GM18511 (cell line): ENCODE data around the gene LAMA3.
"Not testable (repeated sequence)": the region's sequence is repeated elsewhere in the genome, so short reads cannot be mapped to it uniquely, and the experiment has no call there.

Source experiments
- ATAC-seq: cut with Tn5 transposase; IDR thresholded peaks from one replicate; pipeline ENCODE4 v1.9.1; 2021; ENCODE audit warnings: mild to moderate bottlenecking, moderate library complexity; ENCODE audit not compliant: unreplicated experiment

Gene LAMA3

DNA sequence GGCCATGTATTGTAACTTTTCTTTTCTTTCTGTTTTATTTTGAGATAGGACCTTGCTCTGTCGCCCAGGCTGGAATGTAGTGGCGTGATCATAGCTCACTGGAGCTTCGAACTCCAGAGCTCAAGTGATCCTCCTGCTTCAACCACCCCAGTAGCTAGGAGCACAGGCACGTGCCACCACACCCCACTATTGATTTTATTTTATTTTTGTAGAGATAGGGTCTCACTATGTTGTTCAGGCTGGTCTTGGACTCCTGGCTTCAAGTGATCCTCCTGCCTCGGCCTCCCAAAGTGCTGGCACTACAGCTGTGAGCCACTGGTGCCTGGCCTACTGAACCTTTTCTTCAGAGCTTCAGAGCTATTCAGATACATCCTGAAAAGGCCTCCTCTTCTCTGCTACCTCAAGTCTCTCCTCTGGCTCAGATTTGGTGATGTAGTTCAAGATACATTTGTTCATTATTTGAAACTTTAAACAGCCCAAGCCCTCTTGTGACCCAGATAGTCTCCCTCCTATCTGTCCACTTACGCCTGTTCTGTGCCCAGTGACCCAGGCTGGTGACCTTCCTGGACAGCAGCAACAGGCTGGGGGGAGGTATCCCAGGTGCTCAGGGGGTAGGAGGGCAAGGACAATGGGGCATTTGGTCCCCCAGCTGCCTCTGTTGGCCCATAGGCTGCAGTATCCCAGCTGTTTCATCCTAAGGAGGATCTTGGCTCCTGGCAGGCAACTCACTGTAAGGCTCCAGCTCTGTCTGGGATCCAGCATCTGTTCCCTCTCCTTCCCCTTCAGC lies 38.6 kb downstream of the LAMA3 start:
- ATAC-seq, result no peak

DNA sequence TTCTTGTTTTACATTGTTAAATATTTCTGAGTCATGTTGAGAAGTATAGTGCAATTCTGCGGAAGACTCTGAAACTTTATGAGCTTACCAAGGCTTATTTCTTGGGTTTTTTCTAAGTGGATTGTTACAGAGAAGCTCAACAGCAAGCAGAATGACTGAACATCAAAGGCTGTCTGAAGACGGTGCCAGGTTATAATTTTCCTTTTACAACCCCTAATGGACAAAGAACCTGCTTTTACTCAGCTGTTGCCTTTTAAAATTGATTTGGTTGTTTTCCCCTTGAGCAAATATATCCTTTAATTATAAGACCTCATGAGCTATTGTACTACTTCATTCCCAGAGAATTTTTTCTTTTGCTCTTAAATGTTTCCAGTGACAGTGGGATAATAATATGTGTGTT lies 41.6 kb downstream of the LAMA3 start:
- no peak for ATAC-seq

DNA sequence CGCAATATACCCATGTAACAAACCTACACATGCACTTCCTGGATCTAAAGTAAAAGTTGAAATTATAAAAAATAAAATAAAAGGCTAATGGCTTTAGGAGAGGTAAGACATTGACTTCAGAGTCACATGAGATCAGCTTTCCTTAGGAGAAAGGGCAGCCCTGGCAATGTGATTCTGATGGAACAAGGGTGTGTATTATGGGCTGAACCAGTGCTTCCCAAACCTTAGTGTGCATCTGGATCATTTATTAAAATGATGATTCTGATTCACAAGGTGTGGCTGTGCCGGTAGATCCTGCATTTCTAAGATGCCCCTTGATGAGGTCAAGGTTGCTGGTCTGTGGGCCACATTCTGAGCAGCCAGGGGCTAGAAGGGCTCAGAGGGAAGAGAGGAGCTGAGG lies 42.6 kb downstream of the LAMA3 start:
- ATAC-seq, result no peak

DNA sequence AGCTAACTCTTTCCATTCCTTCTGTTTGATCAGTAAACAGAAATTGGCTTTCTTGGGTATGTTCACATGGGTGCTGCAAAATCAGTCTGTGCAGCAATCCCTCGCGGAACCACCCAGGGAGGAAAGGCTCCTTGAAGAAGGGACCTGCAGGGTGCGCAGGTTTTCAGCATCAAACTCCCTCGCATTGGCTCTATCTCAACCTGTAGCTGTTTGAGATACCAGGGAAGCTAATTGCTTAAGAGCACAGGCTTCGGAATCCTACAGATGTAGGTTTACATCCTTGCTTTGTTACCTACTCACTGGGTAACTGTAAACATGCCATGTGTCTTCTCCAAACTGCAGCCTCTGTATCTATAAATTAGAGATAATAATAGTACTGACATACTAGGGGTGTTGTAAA lies 43.2 kb downstream of the LAMA3 start:
- ATAC-seq, result no peak

DNA sequence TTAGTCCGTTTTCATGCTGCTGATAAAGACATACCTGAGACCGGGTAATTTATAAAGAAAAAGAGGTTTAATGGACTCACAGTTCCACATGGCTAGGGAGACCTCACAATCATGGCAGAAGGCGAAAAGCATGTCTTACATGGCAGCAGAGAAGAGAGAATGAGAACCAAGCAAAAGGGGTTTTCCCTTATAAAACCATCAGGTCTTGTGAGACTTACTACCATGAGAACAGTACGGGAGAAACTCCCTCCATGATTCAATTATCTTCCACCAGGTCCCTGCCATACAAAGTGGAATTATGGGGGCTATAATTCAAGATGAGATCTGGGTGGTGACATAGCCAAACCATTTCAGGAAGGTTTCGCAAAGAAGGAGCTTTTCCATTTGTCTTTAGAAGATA lies 44.0 kb downstream of the LAMA3 start:
- ATAC-seq, result not testable (repeated sequence)

DNA sequence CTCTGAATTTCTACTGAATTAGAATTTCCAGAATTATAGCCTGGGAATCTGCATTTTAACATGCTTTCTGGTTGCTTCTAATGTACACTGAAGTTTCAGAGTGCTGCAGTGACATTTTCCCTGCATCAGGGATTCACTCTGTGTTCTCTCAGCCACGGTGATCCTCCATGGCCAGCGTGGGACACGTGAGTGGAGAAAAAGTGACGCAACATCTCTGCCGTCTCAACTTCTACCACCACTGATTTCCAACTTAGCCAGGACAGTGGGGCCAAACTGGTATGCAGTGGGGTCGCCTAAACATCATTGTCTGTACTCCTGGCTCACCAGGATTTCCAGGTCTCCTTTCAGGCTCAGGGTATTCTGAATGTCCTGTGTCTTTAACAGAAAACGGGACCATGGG lies 44.6 kb downstream of the LAMA3 start:
- ATAC-seq, result no peak

DNA sequence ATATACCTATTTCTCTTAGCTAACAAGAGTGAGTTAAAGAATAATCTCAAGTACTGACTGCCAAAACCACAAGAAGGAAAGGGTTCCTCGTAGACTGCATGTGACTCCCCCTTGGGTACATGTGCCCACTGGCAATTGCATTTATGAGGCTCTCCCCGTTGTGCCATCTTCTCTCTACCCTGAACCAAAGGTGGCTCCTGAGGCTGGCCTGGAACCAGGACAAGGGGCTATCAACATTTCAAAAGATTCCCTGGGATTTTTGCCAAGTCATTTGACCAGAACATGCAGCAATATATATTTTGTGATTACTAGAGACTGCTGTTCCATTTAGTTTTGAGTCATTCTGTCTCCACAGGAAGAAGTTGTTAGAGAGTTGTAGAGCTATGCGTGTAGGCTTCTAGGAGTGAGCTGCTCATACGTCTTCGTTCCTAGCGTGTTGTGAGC lies 45.8 kb downstream of the LAMA3 start:
- peak; percentile 86 for ATAC-seq

DNA sequence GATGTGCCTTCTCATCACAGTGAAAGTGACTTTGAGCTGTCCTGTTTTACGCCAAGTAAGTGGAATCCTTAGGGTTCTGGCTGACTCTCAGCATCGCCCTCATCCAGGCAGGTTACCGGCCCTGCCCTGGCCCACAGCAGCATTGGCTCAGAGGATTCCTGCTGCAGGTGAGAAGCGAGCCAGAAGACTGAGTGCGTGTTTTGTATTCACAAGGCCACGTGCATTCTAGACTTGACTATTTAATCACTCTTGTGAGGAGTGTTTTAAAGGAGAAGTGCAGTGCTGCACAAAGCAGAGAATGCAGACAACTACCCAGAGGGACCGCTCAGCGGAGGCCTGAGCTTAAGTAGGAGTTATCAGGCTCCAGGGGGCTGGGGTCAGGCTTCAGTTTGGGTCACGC lies 48.3 kb downstream of the LAMA3 start:
- no peak for ATAC-seq

DNA sequence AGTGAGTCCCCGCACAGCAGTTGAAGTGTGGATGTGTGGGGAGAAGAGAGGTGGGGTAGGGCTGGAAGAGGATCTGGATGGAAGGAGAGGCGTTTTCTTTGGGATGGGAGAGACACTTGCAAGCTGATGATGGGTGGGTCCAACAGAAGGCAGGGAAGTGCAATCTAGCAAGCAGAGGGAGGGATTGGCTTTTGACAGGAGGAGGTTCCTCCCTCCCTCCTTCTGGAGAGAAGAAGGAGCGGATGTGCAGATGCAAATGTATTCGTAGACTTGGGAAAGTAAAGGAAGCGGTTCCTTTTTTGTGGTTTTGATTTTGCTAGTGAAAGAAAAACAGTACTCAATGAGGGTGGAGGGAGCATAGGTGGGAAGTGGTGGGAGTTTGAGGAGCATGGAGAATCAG lies 48.9 kb downstream of the LAMA3 start:
- ATAC-seq, result no peak

DNA sequence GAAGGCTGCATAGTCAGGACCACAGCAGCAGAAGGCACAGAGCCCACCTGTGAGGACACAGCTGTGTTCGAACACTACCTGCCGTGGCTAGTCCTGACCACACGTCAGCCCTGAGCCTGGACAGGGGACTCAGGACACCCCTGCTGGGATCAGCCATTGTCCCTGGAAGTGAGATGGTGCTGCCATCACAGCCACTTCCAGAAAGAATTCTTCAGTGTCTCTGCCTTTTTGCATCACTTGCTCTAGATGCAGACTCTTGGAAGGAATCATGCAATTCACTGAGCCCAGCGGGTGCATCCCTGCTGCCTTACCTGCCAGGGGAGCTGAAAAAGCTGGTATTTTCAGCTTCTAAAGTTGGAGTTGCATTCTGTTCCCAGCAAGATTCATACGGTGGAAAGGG lies 49.3 kb downstream of the LAMA3 start:
- no peak for ATAC-seq

DNA sequence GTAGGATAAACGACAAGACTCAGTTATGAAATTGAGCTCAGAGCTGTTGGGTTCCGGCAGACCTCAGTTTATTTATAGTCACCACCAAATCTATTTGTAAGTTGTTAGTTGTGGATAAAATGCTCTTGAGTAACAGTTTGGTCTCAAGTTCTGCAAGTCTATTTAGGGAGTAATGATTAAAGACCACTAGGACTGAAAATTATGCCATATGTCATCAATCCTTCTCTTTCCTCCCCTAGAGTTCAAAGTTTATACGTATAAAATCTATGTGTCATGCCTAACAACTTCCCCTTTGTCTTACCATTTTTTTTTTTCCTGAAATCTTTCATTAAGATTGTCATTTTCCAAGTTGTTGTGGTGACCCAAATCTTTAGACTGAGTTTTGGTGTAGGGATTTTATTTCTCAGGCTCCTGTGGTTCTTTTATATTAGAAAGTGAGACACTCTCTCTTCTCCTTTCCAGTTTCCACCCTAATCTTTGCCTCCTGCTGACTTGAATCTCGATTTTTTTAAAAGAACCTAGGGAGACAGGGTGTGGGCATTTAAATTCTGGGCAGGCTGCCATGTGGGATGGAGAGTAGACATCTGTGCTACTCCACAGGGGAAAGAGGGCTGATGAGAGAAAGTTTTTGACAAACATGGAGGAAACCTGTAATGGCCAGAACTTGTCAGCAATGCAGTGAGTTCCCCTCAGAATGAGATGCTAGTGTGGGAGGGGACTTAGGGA lies 51.0 kb downstream of the LAMA3 start:
- ATAC-seq, result no peak

DNA sequence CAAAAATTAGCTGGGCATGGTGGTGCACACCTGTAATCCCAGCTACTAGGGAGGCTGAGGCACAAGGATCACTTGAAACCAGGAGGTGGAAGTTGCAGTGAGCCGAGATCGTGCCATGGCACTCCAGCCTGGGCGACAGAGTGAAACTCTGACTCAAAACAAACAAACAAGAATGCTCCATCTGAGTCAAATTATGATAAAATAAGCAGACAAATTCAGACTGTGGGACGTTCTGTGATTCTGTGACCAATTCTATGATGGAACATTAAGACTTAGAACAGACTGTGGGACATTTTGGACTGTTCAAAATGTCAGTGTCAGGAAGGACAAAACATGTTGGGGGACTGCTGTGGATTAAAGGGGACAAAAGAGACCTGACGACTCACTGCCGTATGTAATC lies 52.7 kb downstream of the LAMA3 start:
- ATAC-seq, result not testable (repeated sequence)

DNA sequence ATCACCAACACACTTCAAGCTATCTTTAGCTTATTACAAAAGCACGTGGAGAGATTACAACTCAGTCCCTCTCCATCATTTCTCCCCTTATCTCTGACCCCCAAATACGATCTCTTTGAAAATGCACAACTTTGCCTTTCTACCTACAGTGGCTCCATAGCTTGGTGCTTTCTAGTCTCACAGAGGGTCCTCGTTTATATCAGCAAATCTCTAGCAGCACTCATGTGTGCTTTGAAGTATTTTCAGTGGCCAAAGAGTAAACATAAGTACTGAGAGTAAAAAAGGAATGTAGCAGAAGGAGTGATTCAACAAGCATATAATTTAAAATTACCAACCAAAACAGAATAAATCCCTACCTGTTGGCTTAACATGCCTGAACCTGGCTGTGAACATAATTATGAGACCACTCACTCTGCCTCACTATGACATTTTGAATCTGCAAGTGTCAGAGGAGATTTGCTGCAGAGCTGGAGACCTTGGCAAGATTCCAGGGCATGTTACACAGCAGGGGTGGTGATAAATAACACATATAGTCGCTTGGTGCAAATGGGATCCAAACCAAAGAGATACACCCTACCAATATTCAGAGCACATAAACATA lies 54.6 kb downstream of the LAMA3 start:
- no peak for ATAC-seq

DNA sequence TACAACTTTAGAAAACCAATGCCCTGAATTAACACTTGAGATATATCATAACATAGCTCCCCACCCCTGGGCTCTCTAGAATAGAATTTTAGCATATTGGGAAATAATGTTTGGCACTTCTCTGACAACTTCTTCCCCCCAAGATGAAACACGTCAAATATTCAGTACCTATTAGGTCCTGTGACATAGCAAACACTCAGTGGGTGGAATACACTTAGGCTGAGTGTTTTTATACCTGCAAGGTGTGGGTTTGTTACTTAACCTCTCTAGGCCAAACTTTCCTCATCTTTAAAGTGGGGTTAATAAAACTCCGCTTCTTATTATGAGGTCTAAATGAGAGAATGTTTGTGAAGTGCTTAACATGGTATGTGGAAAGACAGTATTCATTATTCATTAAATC lies 56.1 kb downstream of the LAMA3 start:
- no peak for ATAC-seq

DNA sequence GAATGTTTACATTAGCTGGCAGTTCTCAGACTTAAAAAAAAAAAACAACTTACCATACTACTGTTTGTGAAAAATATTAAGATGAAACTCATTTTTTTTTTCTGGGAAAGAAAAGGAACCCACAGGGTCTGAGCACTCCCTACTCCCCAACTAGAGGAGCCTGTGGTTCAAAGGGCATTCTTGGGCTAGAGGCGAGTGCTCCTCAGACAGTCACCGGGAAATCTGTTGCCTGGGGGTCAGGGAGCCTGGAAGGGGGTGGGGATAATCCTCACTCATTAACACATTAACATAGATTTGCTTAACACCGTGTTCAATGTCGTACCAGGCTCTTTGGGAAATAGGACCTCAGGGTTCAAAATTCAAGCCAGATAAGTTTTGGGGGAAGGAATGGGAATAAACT lies 57.6 kb downstream of the LAMA3 start:
- ATAC-seq, result no peak

DNA sequence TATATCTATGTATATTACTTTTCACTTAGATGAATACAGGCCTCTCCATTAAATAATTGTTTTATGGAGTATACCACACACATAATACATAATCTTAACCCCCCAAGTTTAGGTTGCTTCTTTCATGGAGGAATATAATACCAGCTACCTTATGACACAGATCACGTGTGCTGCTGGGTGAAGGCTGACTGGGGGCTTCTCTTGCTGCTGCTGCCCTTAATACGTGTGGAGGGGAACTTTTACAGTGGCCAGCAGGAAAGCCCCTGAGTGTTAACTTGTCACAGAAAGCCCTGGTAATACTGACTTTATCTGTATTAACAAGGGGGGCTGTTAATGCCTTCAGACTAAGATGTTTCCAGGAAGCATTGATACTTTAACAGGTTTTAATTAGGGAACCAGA lies 63.1 kb downstream of the LAMA3 start:
- no peak for ATAC-seq

DNA sequence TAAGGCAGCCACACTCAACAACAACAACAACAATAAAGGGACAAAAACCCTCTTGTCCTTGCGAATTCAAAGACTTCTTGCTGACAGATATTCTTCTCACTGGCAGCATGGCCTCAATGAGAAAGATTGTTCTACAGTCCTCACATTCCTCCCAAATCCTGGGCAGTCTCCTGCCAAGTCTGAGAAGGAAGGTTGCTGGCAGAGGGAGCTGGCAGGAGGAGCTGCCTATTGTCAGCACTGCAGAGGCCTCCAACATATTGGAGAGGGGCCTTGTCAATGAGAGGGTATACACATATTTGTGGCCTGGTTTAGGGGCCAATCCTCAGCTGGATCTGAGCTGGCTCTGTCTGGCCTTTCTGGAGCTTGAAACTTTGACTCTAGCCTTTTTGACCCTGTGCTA lies 63.5 kb downstream of the LAMA3 start:
- no peak for ATAC-seq

DNA sequence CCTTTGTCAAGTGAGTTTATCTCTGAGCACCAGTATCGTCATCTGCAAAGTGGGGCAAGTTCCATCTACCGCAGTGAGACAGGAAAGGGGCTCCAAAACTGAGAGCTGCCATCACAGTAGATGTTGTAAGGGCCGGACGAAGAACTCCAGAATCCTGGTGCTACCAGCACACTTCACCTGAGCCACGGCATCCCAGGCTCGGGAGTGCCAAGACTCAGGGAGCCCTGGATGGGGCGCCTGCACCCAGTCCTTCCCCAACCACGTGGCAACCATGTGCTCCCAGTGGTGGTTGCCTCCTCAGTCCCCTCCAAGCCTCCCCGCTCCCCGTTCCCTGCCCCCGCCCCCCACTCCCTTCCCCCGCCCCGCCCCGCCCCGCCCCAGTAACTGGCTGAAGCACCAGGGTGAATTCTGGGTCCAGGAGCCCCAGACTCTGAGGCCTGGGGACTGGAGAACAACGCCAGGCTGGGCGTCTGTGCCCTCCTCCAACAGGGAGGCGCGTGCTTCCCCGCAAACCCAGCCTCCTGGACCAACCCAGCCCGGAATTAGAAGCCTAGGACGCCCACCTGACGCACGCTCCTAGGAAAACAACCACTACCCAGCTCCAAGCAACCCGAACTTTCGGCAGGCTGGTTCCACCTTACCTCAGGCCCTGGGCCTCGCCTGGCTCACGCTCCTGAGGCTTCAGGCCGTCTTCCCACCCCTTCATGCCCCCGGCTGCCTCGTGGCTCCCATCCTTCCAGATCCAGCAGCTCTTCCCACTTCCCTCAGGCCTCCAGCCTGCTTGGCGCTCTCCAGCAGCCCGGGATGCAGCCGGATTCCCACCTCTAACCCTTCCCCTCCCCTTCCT lies 67.6 kb downstream of the LAMA3 start:
- no peak for ATAC-seq

DNA sequence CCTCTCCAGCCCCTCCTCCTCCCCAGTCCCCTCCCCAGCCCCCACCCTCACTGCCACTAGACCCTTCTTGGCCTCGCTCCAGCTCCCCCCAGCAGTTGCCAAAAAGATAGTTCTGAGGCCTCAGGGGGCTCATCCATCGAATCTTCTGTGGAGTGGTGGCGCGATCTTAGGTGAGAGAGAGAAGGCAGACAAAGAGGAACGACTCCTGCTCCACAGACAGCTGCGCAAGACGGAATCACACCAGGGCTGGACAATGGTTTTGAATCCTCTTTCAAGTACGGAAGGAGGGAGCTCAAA lies 68.1 kb downstream of the LAMA3 start:
- ATAC-seq, result no peak

DNA sequence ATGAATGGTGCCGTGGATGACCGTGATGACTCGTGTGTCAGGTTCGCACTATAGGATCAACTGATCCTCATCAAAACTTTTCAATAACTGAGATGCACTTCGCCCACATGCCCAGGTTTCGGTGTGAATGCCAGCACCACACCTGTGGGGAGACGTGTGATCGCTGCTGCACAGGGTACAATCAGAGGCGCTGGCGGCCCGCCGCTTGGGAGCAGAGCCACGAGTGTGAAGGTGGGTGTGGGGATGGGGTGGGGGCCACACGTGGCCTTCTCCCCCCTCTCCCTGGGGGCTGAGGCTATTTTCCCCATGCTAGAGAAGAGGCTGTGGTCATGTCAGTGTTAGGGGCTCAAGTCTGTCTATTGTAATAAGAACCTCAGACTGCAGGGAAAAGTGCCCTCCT lies 69.0 kb downstream of the LAMA3 start:
- ATAC-seq, result no peak

DNA sequence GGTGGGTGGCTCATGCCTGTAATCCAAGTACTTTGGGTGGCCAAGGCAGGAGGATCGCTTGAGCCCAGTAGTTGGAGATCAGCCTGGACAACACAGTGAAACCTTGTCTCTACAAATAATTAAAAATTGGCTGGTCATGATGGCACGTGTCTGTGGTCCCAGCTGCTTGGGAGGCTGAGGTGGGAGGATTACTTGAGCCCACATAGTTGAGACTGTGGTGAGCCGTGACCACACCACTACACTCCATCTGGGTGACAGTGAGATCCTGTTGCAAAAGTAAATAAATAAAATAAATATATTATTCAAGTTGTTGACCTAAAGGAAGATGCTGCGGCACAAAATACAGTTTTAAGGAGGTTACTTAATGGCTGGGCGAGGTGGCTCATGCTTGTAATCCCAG lies 72.7 kb downstream of the LAMA3 start:
- no peak for ATAC-seq
